ENCODE results near the gene L3MBTL2. TPM values are rescaled to one million over a fixed set of nuclear protein-coding genes. Genes with fewer than 3 reads are reported as not detected.
A peak's percentile ranks its signal among the peaks of the same experiment; 100 is the strongest.

Gene L3MBTL2
- total and polyA plus RNA-seq, 2 of the 13 experiments (the other 11 are each of a cell fraction or from before 2014, with no cell fraction given), result 13.8 to 33.7 TPM

DNA sequence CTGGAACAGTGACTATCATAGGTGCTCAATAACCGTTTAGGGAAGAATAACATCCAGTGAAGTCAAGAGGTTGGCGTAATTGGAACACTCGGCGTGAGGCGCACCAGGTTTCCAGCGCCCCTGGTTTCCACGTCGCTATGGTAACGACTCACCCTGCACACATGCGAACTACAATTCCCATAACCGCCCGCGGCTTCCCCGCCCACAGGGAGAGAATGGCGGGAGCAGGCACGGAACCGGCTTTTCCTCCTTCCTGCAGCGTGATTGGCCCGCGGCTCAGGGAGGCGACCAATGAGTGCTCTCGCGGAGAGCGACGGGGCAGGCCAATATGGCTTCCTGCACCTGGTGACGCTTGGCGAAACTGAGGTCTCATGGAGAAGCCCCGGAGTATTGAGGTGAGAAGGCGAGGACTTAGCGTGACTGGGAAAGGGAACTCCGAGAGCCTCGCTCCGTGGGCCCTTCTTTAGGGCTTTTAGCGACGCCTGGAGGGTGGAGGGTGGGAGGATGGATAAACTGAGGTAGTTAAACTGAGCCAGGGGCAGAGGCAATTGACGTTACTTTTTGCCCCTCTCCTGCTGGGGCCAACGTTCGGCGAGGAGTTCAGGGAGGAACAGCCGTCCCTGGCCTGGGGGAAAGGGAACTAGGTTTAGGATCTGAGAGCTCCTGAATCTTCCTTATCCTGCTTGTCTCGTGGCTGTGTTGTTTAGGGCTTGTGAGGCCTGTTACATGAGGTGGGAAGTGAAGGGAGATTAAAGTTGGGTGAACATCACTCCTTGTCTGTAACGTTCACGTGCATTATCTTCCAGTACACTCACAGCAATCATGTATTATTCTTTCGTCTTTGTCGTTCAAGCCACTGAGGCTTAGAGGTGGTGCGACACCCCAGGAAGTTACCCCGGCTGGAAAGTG lies at the start of gene L3MBTL2 (continued):
- TF ChIP-seq MAZ (IDR thresholded peaks at IDR 0.05; ENCODE audit: borderline replicate concordance, low read depth, low read length), result no peak
- TF ChIP-seq MAZ (CRISPR knock-in tag; IDR thresholded peaks at IDR 0.05; ENCODE audit: low read depth), result peak; percentile 23; the same call in 1 of the 2 replicates
- TF ChIP-seq KDM3A (CRISPR knock-in tag; IDR thresholded peaks at IDR 0.05; ENCODE audit: low read depth), result peak; percentile 60; the same call in 1 of the 2 replicates
- TF ChIP-seq, protein P1, sequence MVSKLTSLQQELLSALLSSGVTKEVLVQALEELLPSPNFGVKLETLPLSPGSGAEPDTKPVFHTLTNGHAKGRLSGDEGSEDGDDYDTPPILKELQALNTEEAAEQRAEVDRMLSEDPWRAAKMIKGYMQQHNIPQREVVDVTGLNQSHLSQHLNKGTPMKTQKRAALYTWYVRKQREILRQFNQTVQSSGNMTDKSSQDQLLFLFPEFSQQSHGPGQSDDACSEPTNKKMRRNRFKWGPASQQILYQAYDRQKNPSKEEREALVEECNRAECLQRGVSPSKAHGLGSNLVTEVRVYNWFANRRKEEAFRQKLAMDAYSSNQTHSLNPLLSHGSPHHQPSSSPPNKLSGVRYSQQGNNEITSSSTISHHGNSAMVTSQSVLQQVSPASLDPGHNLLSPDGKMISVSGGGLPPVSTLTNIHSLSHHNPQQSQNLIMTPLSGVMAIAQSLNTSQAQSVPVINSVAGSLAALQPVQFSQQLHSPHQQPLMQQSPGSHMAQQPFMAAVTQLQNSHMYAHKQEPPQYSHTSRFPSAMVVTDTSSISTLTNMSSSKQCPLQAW (CRISPR knock-in tag; IDR thresholded peaks at IDR 0.05), result peak; percentile 92
- TF ChIP-seq PHF8 (CRISPR knock-in tag; IDR thresholded peaks at IDR 0.05), result peak; percentile 88
- TF ChIP-seq YY1 (IDR thresholded peaks at IDR 0.05; ENCODE audit: insufficient read depth, insufficient replicate concordance, low read depth, low read length), result peak; percentile 96
- TF ChIP-seq ZNF326 (CRISPR knock-in tag; IDR thresholded peaks at IDR 0.05; ENCODE audit: borderline replicate concordance), result no peak
- no peak for TF ChIP-seq ZNF20 (CRISPR knock-in tag; IDR thresholded peaks at IDR 0.05)
- TF ChIP-seq, protein P2, sequence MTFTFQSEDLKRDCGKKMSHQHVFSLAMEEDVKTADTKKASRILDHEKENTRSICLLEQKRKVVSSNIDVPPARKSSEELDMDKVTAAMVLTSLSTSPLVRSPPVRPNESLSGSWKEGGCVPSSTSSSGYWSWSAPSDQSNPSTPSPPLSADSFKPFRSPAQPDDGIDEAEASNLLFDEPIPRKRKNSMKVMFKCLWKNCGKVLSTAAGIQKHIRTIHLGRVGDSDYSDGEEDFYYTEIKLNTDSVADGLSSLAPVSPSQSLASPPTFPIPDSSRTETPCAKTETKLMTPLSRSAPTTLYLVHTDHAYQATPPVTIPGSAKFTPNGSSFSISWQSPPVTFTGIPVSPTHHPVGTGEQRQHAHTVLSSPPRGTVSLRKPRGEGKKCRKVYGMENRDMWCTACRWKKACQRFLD (CRISPR knock-in tag; IDR thresholded peaks at IDR 0.05; ENCODE audit: borderline replicate concordance), result no peak
- peak; percentile 73 for TF ChIP-seq RFX5 (IDR thresholded peaks at IDR 0.05; ENCODE audit: low read depth, low read length)
- TF ChIP-seq ZBTB7B (CRISPR knock-in tag; IDR thresholded peaks at IDR 0.05), result no peak
- TF ChIP-seq XRCC5 (optimal IDR thresholded peaks at IDR 0.05; ENCODE audit: low read length), result peak; percentile 59
- peak; percentile 83 for TF ChIP-seq PHF20 (CRISPR knock-in tag; IDR thresholded peaks at IDR 0.05)
- peak; percentile 76; the same call in 1 of the 2 replicates for TF ChIP-seq KDM5B (CRISPR knock-in tag; IDR thresholded peaks at IDR 0.05; ENCODE audit: borderline replicate concordance)
- peak; percentile 80; the same call in 1 of the 2 replicates for TF ChIP-seq SIN3A (IDR thresholded peaks at IDR 0.05; ENCODE audit: borderline replicate concordance, low read depth, low read length)
- peak; percentile 49; the same call in 1 of the 2 replicates for TF ChIP-seq ZFY (CRISPR knock-in tag; IDR thresholded peaks at IDR 0.05)
- TF ChIP-seq ZNF441 (CRISPR knock-in tag; IDR thresholded peaks at IDR 0.05; ENCODE audit: borderline replicate concordance), result 0 out of 2 replicates have a peak, but pooled peaks have one; percentile 14
- TF ChIP-seq NFIB (CRISPR knock-in tag; IDR thresholded peaks at IDR 0.05; ENCODE audit: borderline replicate concordance), result no peak
- 0 out of 2 replicates have a peak, but pooled peaks have one; percentile 31 for TF ChIP-seq POGZ (CRISPR knock-in tag; IDR thresholded peaks at IDR 0.05)
- peak; percentile 51; the same call in 1 of the 2 replicates for TF ChIP-seq RBFOX2 (IDR thresholded peaks at IDR 0.05; ENCODE audit: low read depth, low read length)
- TF ChIP-seq EP300 (IDR thresholded peaks at IDR 0.05; ENCODE audit: low read depth in 2 of 2, low read length in 2 of 2), result no peak
- 0 out of 2 replicates have a peak, but pooled peaks have one; percentile 17 for TF ChIP-seq EP300 (CRISPR knock-in tag; IDR thresholded peaks at IDR 0.05; ENCODE audit: borderline replicate concordance)
- TF ChIP-seq ZNF792 (CRISPR knock-in tag; IDR thresholded peaks at IDR 0.05), result no peak
- peak; percentile 99 for TF ChIP-seq ZNF143 (CRISPR knock-in tag; IDR thresholded peaks at IDR 0.05)
- peak; percentile 58; the same call in 1 of the 2 replicates for TF ChIP-seq MED1 (CRISPR knock-in tag; IDR thresholded peaks at IDR 0.05)
- TF ChIP-seq ZNF883 (CRISPR knock-in tag; IDR thresholded peaks at IDR 0.05; ENCODE audit: not compliant biosample characterization), result peak; percentile 20
- no peak for TF ChIP-seq TBP (CRISPR knock-in tag; IDR thresholded peaks at IDR 0.05)
- no peak for TF ChIP-seq ZNF496 (CRISPR knock-in tag; IDR thresholded peaks at IDR 0.05; ENCODE audit: insufficient replicate concordance)
- TF ChIP-seq ELF1 (CRISPR knock-in tag; IDR thresholded peaks at IDR 0.05), result peak; percentile 90
